Cerebellar cortex (tissue), 1 donor: ENCODE data around the gene ANTKMT.
A peak's percentile ranks its signal among the peaks of the same experiment; 100 is the strongest.
"Not testable (repeated sequence)": the region's sequence is repeated elsewhere in the genome, so short reads cannot be mapped to it uniquely, and the experiment has no call there.

Experiments used
- DNase-seq: peaks from one replicate; pipeline ENCODE4 v3.0.0-alpha.2; 2015; ENCODE audit warnings: low spot score

The ANTKMT gene

DNA sequence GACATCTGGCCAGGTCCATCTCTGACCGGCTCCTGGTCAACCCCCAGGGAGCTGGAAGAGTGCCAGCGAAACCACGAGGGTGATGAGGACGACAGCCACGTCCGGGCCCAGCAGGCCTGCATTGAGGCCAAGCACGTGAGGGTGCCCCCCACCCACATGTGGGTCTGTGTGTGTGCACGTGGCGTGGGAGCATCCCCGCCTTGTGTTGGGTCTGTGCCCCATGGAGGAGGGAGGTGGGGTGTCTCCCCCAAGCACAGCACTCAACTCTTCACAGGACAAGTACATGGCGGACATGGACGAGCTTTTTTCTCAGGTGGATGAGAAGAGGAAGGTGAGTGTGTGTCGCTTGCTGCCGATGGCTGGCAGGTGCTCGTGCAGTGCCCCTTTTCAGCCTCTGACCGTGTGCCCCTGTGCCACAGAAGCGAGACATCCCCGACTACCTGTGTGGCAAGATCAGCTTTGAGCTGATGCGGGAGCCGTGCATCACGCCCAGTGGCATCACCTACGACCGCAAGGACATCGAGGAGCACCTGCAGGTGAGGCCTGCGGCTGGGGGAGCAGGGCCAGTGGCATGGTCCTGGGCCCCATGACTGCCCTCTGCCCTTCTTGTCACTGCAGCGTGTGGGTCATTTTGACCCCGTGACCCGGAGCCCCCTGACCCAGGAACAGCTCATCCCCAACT lies 39.1 kb upstream of the ANTKMT start:
- no peak for DNase-seq

DNA sequence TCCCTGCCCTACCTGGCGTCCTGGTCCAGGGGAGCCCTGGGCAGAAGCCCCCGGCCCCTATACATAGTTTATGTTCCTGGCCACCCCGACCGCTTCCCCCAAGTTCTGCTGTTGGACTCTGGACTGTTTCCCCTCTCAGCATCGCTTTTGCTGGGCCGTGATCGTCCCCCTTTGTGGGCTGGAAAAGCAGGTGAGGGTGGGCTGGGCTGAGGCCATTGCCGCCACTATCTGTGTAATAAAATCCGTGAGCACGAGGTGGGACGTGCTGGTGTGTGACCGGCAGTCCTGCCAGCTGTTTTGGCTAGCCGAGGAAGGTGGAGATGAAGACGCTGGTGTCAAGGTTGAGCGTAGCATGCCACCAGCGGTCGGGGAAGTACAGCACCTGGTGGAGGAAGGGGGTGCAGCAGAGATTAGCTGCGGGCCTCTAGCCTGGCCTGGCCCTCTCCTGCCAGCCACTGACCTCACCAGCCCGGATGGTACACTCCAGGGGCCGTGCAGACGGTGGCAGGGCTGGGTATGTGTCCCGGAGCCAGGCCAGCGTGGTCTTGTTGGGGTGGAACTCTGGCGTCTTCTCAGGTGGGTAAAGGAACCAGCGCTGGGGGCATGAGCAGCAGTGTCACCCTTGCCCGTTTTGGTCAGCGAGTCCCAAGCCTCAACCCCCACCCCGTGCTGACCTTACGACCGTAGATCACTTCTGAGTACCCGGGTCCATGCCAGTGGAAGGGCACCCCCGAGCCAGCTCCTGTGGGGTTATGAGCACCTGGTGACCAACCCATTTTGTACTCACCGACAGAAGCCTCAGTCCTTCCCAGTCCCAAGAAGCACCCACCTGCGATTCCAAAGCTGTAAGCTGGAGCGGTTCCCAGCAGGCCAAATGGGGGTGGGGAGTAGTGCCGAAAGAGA lies 38.2 kb upstream of the ANTKMT start:
- no peak for DNase-seq

DNA sequence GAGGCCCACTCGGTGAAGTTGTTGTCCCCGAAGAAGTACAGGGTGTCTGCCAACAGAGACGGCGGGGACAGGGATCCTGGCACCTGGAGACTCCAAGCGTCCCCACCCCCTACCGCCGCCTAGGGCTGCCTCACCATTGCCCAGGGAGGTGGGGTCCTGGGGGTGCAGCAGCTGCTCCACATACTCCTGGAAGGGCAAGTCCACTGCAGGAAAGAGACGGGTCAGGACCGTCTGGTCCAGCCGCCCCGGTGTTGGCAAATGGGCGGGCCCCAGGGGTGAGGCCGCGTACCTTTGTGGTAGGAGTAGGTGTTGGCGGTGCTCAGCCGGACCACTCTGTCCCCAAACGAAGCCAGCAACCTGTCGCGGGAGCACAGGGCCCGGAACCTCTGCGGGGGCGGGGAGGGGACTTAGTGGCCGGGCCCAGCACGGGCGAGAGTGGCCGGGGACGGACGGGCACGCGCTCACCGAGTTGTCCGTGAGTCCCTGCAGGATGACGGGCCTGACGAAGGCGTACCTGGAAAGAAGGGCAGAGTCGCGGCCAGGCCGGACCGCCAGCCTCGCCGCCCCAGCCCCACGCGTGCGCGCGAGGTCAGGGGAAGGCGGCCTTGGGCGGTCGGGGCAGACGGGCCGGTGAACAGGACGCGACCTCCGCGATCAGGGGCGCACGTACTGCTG lies 37.4 kb upstream of the ANTKMT start:
- DNase-seq = no peak

DNA sequence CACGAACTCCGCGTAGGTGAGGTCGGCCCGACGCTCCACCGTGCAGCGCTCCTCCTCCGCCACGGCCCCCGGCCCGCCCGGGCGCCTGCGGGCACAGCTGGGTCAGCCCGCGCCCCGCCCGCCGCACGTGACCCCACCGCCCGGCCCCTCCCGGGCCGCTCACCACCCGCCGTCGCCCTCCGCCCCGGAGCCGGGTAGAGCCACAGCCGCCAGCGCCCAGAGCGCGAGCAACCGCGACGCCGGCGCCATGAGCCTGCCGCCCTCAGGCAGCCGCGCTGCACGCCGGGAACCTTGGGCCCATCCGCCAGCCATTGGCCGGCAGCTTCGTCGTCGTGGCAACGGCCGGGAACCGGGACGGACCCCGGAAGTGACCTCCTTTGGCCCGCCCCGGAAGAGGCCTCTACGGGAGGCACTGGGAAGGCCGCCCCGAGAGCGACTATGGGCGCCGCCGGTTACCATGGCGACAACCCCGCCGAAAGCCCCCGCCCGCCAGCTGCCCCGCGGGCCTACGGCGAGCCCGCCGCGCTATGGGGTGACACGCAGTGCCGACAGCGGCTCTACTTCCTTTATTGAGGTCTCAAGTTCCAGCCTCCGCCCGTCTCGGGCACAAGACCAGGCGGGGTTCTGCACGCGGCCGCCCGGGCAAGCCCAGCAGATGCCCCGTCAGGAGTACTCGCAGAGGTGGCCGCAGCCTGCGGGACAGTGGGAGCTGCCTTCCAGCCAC lies 36.7 kb upstream of the ANTKMT start, which contains the start of gene JMJD8:
Gene JMJD8 (minus strand): TSS at position 264 of the 724 bp plus-strand sequence. CDS start 15 bp downstream, at position 249.
- peak; percentile 84 for DNase-seq

DNA sequence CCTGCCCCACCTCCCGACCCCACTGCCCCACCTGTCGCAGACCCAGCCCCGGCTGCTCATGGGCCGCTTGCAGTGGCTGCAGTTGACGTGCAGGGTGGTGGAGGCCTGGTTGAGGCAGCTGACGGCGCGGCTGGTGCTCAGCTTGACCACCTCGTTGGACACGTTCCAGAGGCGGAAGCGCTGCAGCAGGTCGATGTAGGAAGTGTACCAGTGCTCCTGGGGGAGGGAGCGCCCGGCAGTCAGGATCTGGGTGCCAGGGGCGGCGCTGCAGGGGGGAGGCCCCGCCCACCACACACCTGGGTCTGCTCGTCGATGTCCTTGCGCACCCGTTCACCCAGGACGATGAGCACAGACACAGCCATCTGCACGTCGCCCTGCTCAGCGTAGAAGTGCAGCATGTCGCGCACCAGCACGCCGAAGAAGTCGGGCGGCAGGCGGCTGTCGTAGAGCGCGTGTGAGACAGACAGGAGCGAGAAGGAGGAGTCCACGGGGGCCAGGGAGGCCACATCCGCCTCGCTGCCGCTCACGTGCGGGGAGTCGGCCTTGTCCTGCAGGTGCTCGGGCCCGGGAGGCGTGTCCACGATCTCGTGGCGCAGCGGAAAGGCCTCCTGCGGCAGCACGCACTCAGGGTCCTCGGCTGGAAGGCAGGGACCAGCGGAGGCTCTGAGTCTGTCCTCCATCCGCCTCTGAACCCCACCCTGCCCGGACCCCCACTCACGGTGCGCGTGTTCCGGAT lies 35.8 kb upstream of the ANTKMT start:
- no peak for DNase-seq

DNA sequence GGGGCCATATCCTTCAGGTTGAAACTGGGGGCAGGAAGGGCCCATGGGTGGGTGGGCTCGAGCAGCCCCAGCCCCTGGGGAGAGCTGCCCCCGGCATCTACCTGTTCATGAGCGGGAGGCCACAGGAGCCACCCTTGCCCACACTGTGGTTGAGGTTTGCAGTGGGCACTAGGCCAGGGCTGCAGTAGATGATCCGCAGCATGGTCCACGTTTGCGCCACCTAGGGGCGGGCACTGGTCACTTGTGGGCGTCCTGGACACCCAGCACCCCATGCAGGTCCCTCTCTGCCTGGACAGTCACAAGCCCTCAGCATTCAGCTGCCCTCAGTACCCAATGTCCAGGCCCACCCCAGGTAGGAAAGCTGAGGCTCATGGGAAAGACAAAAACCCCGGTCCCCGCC lies 35.0 kb upstream of the ANTKMT start:
- no peak for DNase-seq

DNA sequence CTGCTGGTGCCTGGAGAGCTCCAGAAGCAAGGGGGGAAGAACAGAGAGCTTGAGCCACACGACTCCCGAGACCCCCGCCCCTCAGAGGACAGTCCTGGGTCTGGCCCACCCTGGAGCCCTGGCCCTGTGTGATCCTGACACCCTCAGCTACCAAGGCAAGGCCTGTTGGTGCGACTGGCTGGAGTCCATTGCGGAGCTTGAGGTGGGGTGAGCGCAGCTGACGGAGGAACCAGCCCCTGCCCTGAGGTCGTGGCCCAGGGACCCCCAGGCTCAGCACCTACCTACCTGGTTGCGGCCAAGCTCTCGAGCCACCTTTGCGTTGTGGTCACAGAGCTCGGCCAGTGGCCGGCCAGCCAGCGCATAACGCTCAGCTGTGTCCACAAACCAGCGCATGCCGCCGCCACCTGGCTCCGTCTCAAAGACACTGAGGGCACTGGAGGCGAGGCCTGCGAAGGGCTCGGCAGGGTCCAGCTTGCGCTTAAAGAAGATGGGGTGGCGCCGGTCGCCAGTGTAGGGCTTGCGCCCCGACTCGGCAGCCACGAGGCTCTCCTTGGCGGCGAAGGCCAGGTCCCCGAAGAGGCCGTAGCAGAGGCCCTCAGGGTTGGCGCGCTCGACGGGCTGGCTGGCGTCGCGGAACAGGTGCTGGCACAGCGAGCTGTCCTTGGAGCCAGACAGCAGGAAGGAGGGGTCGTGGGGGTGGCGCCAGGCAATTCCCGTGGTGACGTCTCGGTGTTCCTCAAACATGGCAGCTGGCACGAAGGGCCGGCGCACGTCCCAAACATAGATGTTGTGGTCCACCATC lies 34.3 kb upstream of the ANTKMT start:
- no peak for DNase-seq

DNA sequence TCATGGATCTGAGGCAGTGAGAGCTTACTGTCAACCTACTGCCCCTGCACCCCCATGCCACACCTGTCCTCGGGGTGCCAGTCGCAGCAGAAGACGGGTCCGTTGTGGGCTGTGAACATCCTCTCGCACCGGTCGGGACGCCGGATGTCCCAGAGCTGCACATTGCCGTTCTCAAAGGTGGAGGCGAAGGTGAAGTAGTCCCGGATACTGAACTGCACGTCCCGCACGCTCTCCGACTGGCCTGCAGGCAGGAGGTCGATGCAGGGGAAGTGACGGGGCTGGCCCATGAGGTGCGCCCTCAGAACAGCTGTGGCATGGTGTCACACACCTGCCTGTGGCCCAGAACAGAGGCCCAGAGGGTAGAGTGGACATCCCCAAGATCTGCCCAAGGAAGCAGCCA lies 33.4 kb upstream of the ANTKMT start:
- DNase-seq = no peak

DNA sequence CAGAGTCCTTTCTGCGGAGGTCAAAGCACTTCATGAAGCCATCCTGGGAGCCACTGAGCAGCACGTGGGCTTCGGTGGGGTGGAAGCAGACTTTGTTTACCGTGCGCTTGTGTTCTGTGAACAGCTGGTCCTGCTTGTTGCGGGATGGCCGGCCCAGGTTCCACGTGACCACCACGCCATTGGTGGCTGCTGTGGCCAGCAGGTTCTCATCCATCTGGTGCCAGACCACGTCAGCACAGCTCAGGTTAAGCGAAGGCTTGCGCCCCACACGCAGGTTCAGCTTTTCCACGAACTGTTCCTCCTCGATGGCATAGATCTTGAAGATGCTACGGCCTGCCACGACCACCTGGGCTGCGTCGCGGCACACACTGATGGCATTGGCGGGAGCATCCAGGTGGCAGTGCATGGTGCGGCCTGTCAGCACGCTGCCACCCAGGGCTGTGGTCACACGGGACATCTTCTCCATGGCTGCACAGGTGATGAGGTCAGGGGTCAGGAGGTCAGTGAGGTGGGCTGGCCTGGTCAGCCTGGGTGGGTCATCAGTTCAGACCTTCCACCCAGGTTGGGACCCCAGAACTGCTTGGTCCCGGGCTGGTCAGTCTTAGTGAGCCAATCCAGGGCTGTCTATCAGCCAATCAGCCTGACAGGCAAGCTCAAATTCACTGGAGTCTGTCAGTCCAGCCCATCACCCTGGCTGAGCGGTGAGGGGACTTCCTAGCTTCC lies 31.6 kb upstream of the ANTKMT start:
- no peak for DNase-seq

DNA sequence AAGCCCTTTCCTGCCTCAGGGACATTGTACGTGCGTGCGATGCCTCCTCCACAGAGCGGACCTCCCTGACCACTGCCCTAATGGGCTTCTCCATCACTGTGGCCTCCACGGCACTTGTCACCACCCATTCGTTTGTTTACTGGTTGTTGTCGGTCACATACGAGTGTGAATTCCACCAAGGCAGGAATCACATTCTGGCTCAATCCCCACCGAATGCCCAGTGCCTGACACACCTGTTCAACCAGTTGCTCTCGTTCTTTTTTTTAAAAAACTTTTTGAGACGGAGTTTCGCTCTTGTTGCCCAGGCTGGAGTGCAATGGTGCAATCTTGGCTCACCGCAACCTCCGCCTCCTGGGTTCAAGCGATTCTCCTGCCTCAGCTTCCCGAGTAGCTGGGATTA lies 29.7 kb upstream of the ANTKMT start:
- DNase-seq = not testable (repeated sequence)

DNA sequence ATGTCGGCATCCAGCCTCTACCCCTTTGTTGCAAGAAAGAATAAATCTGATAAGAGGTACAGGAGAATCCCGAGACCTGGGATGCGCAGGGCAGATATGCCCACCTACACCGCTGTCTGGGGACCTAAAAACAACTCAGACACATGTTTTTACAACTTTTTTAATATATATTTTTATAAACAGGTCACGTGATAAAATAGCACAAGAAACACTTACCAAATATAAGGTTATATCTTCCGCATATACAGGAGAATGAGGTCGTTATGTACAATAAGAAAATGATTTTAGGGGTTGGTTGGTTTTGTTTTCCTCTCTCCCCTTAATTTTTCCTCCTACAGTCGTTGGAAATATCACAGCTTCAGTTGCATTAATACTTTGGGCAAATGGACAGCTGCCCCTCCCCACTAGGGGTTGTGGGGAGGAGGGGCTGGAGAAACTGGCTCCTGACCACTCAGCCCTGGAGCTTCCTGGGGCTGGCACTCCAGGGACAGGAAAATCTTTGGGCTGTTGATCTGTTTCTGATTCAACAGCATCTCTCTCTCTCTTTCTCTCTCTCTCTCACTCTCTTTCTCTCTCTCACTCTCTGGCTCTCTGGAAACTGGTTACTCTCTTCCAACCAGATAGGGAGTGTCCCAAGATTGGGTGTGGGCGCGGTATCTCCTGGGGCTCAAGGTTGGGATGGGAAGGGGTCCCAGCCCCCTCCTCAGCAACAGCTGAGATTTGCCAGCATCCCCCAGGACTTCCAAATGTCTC lies 28.4 kb upstream of the ANTKMT start:
- DNase-seq = no peak

DNA sequence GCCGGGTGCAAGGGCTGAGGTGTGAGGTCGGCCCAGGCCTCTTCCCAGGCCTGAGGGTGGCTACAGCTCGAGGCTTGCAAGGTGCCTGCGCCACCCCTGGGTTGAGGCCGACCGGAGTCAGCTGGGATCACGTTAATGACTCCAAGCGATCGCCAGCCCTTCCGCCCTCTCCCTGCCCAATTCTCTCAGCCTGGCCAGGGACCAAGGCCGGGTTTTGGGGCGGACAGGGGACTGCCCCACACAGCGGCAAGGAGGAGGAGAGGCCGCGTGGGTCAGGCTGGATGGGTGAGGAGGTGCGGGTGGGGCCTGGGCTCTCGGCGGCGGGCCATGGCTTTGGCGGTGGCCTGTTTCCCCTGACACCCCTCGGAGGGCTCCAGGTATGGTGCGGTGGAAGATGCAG lies 27.6 kb upstream of the ANTKMT start:
- DNase-seq = no peak

DNA sequence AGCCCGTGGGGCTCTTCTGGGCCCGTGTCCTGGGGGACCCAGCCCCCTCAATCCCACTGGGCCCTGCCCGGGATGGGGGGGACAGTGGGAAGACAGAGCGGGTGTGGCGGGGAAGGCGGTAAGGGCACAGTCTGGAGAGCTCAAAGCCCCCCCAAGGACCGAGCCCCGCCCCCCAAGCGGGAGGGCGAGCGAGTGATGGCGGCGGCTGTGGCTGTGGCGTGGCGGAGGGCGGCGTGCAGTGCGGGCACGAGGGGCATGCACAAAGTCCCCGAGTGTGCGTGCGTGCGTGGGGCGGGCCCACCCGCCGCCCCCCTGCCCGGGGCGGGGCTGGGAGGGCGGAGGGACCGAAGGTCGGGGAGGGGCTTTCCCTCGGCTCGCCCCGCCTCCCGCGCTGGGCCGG lies 27.2 kb upstream of the ANTKMT start:
- DNase-seq = no peak

DNA sequence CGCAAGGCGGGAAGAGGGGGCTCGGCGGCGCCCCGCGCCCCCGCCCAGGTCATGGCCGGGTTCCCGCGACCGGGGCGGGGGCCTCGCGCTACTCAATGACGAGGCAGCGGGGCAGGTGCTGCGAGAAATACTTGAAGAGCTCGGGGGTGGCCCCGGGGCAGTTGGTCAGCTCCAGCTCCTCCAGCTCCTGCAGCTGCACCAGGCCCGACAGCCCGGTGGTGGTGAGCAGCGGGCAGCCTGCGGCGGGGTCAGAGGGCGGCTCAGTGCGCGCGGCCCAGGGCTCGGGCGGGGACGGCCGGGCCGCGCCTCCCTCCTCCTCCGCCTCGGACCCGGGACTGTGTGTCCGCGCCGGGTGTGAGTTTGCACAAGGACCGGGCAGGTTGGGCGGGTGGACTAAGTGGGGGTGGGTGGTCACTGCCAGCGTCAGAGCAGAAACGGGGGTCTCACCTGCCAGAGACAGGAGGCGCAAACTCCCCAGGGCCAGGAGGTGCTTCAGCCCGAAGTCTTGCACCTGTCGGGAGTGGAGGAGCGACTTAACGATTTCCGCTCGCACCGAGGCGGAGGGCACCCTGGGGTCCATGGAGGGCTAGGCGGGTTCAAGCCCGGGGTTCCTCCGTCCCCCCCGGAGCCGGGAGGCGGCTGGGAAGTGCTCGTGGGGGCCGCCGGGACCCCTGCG lies 26.6 kb upstream of the ANTKMT start:
- no peak for DNase-seq

DNA sequence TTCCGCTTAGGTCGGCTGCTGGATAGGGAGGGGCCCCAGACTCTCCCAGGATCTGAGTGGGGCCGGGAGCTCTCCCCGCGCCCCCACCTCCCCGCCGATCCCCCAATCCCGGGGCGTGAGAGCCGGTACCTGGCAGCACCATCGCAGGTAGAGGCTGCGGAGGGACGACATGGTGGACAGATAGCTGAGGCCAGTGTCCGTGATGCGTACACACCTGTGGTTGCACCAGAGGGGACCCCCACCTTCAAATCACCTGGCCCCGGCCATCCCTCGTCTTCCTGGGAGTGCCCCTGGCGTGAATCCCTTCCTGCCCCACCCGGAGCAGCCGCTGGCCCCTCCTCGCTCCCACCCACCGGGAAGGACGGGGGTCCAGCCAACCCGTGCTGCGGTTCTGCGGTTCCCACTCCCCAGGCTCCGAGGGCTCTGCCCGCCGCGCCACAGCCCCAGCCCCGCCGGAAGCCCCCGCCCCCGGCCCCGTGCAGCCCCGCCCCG lies 26.0 kb upstream of the ANTKMT start:
- DNase-seq = no peak

DNA sequence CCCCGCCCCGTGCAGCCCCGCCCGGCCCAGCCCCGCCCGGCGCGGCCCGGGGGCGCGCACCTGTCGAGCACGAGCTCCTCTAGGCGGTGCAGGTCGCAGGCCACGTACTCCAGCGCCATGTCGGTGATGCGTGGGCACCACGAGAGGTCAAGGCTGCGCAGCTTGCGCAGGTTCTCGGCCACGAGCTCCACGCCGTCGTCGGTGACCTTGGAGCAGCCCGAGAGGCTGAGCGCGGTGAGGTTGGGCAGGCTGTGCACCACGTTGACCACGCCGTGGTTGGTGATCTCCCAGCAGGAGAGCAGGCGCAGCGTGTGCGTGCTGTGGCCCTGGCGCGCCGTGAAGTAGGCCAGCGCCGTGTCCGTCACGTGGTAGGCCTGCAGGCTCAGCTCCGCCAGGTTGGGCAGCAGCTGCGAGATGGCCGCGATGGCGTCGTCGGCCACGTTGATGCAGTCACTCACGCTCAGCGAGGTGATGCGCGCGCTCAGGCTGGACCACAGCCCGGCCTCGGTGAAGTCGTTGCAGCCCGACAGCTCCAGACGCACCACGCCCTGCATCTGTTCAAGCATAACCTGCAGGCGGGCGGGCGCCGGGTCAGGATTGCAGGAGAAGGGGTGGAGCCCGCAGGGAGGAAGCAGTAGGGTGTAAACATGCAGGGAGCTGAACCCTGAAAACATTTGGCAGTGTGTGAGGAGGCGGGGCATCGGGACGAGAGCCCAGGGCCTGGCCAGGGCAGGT lies 25.4 kb upstream of the ANTKMT start:
- no peak for DNase-seq

DNA sequence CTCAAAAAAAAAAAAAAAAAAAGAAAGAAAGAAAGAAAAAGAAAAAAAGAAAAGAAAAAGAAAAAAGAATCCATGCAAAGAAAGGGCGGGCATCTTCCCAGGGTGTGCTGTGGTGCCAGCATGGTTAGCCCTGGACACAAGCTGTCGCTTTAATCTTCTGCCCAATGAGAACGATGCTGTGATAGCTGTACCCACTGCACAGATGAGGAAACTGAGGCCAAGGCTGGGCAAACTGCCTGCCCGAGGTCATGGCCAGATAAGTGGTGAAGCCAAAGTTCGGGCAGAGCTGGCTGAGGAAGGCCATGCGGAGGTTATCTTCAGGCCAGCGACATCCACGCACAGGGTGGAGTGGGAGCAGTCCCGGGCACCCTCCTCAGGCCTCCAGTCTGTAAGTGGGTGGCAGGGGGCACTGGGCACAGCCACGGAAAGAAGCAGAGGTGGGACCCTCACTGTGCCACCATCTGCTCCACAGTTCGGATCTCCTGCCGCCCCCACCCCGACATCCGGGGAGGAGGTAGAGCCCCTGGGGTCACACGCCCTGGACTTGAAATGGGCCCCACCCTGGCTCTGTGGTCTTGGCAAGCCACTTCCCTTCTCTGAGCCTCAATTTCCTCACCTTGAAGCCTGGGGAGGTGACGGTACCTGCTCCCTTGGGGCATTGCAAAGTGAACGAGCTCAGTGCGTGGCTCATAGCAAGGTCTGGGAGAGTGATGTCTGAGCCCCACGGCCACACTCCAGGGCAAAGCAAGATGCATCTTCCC lies 21.9 kb upstream of the ANTKMT start:
- DNase-seq = no peak
